NOMO-1 treated with dmso at 0.1 percent for 144 hours (cell line): ENCODE data around the gene CD276.
"Not testable (repeated sequence)": the region's sequence is repeated elsewhere in the genome, so short reads cannot be mapped to it uniquely, and the experiment has no call there.

Experiments used
- DNase-seq: peaks from one replicate; lab custom pipeline; 2025; ENCODE audit not compliant: unreplicated experiment; lab: John Stamatoyannopoulos, UW

Gene CD276

DNA sequence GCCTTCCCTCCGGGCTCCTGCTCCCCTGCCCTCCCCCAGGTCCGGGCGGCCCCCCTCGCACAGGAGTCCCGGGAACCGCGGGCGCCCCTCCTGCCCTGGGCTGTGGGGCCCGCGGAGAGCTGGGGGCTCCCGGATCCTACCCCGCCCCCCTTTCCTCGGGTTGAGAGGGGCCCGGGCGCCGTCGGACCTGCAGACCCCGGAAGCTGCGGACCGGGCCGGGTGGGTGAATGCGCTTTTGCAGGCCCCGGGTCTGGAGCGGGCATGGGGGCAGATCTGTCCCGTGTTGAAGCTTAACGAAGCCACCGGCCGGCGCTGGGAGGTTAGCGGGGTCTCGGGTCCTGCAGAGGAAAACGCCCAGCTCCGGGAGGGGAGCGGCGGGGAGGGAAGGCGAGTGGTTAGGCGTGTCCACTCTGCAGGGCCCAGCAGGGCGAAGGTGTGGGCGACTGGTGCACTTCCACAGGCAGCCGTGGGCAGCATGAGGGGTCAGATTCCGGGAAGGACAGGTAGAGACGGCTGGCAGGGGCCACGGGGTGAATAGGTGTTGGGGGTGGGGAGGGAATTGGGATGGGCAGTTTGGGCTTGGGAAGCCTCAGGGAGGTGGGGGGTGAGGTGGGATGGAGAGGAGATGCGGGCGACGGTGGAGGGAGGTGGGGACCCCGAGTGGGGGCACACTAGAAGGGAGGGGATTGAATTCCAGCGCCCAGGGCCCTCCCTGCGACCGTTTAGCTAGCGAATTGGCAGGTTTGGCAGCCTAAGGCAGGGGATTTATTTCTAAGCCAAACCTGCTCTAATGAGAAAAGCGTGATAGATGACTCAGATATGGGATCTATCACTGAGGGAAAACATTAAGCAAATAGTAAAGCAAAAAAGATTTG lies 635 bp downstream of the CD276 start:
- no peak for DNase-seq

DNA sequence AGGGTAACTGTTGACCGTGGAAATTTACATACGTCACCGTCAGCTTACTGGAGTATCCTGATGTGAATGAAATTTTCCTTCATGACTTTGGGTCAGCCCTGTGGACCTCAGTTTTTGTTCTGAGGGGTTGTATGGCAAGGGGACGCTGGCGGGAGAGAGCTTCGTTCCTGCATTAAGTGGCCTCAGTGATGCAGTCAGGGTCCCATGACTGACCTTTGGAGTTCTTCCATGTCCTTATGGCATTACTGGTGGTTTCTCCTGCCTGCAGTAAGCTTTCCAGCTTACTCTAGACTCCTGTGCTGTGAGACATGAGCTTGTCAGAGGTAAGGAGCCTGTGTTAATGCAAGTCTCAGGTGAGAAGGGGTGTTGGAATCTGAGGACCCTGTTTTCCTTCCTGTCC lies 1.8 kb downstream of the CD276 start:
- no peak for DNase-seq

DNA sequence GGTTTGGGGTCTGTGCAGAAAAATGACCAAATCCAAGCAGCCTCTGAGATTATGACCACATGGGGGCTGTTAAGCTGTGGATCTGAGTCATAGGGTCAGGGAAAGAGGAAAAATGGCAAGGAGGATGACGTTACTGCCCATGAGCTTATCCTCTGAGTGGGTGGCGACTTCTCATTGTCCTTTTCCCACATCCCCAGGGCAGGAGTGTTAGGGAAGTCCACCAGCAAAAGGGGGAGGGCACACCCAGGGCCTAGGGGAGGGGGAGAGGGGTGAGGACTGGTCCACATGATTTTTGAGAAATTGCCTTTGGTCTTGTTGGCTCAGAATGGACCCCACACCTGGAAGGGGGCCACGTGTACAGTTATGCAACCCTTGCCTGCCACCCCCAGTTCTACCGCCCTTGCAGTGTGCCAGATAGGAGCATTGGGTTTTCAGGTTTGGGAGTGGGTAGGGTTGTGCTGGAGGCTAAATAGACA lies 2.6 kb downstream of the CD276 start:
- no peak for DNase-seq

DNA sequence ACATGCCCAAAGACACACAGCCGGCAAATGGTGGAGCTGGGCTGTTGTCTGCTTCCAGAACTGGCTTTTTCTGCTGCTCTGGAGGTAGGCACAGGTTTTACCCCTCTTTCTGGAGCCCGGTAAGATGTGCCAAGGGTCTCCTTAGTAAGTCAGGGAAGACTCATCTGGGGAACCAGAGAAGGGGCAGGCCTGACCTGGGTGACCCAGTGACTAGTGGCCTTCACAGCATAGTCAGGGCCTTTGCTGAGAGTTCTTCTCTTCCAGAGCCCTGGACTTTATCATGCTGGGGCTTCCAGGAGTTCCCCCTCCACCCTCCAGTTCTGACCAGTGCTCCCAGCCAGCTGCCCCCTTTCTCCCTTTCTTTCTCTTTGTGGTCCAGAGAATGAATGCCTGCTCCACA lies 3.2 kb downstream of the CD276 start:
- DNase-seq, result no peak

DNA sequence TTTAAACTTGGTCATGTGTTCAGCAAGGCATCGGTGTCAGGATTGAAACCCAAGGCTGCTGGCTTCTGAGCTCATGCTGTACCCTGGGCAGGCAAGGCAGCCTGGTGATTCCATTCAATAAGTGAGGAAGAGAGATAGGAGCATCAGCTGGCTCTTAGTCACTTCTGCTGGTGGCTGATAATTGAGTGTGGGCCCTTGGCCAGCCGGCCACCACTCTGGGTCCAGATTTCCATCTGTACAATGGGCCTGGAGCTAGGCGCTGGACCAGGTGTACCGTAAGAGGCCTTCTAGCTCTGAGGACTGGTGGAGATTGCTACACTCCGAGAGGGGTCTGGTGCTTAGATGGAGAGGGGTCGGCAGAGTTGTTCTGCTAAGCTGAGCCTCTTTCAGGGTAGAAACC lies 4.3 kb downstream of the CD276 start:
- no peak for DNase-seq

DNA sequence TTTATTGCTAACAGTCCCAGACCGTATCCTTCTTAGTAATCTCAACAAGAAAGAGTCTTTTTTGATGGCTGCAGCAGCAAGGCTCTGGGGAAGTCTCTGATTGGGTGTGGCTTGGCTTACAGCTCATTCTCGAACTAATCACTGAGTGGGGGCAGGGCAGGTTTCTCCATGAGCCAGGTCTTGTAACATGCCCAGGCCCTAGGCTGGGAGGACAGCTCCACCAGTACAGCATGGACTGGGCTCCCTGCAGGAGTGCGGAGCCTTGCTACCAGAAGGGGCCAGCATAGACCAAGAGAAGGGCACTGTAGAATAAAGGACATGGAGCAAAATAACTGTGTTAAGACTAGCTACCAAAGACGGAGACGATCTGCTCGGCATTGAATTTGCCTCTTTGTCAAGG lies 7.2 kb downstream of the CD276 start:
- no peak for DNase-seq

DNA sequence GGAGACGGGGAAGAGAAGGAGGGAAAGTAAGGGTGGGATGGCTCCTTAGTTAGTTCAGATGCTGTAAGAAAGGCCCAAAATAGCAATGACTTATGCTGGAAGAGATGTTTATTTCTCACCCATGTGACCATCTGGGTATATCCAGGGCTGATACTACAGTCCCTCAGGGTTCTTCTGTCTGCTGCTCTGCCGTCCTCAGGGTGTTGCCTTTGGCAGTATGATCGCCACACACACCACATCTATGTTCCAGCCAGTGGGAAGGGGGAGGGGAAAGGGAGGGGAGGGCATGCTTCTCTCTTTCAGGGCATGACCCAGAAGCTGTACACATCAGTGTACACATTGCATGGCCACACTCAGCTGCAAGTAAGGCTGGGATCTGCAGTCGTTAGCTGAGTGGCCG lies 10.2 kb downstream of the CD276 start:
- DNase-seq, result no peak

DNA sequence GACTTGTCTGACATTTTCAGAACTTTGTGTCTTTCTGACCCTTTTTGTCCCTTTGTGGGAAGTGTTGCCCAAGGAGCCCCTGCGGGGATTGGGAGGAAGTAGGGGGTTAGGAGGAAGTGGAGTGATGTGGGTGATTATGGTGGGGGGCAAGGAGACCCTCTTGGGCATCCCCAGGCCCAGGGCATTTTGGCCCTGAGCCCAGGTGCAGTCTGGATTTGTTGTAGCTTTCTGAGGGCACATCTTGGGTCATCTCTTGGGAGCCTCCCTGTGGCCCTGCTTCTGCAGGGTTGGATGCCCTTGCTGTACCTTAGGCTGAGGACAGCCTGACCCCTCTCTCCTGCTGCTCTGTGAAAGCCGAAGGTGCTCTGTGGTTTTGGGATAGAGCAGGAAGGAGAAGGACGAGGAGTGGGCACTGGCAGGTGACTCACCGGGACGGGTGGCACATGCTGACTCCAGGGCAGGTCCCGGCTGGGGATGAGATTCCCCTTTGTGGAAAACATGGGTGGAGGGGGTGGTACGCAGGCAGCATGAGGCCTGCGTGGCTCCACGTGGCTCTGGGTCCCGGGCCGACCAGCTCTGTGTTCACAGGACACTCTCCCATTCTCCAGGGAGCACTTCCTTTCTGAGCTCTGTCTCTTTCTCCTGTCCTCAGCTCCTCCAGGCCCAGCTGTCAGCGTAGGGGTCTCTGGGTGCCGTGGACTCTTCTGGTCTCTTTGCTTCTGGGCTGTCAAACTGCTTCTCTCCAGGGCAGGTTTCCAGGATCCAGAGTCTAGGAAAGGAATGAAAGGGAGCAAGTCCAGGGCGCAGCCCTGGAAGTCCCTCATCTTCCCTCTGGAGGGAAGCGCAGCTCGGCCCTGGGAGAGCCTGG lies 11.8 kb downstream of the CD276 start:
- no peak for DNase-seq

DNA sequence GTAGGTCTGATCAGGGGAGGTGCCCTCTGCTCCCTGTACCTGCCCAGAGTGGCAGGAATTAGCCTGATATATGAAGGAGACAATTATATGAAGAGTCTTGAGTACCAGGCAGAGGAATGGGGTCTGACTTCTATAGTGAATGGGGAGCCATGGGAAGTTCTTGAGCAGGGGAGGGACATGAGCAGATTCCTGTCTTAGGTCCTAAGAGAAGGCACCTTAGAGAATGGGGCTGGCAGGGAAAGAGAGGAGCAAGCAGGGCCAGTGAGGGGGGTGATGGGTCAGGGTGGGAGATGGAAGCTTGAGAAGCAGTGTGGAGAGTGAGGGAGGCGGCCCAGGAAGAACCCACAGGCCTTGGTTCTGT lies 12.4 kb downstream of the CD276 start:
- no peak for DNase-seq

DNA sequence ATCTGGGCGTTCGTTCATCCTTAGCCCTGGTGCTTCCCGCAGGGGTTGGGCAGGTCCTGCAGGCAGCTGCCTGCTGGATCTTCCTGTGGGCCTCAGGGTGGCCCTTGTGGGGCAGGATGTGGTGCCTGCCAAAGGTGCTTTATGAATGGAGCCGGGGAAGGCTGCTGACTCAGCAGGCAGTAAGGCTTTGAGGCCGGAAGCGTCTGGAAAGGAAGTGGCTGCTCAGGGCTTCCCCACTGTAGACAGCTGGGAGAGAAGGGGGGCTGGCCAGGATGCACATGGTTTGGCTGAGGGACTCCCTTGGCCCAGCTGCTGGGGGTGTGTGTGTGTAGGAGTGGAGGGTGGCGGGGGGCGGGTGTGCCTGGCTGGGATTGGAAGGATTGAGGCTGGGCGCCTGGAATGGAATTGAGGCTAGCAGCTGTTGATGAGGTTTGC lies 12.9 kb downstream of the CD276 start:
- DNase-seq, result peak; percentile 77

DNA sequence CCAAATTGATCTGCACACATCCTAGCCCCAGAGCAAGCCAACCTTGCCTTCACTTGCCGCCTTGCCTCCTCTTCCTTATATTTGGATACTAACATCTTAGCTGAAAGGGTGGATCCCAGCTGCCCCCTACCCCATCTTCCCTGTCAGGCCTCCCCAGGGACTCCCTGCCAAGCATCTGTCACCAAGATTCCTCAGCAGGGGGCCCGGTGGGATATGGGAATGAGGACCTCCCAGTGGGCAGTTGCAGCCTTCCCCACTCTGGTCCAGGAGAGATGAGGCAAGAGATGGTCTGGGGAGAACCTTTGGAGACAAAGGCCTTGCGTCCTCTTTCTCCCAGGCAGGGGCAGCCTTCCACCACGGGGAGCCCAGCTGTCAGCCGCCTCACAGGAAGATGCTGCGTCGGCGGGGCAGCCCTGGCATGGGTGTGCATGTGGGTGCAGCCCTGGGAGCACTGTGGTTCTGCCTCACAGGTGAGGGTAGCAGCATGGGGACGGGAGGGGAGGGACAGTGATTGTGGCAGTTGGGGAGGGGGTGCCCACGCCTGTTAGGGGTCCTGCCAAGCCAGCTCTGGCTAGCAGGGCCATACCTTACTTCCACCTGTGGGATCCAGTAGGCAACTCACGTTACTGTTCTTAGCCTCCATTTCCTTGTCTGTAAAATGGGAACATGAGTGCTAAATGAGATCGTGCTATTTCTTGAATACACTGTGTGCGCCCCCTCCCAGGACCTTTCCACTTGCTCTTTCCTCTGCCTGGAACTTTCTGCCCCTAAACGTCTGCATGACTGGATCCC lies 15.3 kb downstream of the CD276 start:
- no peak for DNase-seq

DNA sequence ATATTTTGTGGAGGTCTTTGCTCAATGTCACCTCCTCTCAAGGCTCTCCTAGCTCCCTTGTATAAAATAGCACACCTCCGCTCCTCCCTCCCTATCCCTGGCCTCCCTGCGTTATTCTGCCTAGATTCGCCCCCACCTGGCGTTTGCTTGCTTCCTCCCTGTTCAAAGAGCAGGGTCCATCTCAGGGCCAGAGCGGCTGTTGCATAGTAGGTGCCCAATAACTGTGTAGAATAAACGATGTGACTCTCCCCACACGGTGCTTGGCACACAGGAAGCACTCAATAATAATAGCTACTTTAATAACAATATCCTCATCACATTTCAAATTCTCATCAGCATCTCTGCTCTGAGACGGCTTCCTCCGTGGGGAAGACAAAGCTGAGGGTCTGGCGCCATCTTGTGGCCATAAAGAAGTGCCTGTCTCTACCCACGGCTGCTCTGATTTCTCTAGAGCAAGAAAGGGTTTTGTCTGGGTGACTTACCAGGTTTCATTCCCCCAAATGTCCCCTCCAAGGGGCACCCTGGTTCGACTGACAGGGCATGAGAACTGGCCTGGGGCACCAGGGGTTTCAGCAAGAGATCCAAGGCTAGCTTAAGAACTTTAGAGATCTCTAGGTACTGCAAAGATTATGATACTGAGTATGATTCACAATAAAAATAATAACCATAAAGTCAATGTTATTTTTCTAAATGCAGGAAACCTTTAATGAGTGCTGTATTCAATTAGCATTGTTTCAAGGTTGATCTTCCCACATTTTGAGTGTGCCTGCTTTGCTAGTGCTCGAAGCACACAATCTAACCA lies 16.1 kb downstream of the CD276 start:
- peak; percentile 52 for DNase-seq

DNA sequence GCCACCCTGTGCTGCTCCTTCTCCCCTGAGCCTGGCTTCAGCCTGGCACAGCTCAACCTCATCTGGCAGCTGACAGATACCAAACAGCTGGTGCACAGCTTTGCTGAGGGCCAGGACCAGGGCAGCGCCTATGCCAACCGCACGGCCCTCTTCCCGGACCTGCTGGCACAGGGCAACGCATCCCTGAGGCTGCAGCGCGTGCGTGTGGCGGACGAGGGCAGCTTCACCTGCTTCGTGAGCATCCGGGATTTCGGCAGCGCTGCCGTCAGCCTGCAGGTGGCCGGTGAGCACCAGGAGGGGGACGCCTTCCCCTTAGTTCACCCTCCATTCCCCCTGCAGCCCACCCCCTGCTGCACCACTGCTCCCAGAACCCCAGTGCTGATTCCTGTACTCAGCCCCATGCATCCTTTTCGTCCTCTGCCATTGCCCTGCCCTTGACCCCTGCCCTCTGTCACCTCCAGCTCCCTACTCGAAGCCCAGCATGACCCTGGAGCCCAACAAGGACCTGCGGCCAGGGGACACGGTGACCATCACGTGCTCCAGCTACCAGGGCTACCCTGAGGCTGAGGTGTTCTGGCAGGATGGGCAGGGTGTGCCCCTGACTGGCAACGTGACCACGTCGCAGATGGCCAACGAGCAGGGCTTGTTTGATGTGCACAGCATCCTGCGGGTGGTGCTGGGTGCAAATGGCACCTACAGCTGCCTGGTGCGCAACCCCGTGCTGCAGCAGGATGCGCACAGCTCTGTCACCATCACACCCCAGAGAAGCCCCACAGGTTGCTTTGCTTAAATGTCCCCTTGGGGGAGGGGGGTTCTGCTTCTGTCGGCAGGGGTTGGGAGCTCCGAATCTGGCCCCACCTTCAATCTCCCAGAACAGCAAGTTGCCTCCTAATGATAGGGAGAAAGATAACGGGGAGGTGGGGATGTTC lies 18.4 kb downstream of the CD276 start:
- DNase-seq, result not testable (repeated sequence)

DNA sequence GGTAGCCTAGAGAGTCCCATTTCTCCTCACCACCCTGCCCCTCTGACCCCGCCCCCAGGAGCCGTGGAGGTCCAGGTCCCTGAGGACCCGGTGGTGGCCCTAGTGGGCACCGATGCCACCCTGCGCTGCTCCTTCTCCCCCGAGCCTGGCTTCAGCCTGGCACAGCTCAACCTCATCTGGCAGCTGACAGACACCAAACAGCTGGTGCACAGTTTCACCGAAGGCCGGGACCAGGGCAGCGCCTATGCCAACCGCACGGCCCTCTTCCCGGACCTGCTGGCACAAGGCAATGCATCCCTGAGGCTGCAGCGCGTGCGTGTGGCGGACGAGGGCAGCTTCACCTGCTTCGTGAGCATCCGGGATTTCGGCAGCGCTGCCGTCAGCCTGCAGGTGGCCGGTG lies 19.4 kb downstream of the CD276 start:
- DNase-seq, result not testable (repeated sequence)

DNA sequence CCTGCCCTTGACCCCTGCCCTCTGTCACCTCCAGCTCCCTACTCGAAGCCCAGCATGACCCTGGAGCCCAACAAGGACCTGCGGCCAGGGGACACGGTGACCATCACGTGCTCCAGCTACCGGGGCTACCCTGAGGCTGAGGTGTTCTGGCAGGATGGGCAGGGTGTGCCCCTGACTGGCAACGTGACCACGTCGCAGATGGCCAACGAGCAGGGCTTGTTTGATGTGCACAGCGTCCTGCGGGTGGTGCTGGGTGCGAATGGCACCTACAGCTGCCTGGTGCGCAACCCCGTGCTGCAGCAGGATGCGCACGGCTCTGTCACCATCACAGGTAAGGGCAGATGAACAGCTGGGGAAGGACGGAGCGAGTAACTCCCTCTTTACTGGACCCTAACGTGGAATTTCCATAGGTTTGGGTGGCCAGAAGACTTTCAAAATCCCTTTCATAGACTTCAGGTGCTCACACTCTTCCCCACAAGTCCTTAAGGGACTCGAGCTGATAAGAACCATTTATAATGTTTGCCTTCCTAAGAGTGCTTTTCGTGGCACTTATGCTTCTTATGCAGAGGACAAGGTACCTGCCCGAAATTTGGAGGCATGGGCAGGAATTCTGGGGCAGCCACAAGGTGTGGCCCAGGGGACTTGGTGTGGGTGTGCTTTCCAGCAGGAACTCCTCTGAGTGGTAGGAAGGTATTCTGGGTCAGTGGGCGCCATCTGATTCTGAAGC lies 20.1 kb downstream of the CD276 start:
- DNase-seq, result not testable (repeated sequence)

DNA sequence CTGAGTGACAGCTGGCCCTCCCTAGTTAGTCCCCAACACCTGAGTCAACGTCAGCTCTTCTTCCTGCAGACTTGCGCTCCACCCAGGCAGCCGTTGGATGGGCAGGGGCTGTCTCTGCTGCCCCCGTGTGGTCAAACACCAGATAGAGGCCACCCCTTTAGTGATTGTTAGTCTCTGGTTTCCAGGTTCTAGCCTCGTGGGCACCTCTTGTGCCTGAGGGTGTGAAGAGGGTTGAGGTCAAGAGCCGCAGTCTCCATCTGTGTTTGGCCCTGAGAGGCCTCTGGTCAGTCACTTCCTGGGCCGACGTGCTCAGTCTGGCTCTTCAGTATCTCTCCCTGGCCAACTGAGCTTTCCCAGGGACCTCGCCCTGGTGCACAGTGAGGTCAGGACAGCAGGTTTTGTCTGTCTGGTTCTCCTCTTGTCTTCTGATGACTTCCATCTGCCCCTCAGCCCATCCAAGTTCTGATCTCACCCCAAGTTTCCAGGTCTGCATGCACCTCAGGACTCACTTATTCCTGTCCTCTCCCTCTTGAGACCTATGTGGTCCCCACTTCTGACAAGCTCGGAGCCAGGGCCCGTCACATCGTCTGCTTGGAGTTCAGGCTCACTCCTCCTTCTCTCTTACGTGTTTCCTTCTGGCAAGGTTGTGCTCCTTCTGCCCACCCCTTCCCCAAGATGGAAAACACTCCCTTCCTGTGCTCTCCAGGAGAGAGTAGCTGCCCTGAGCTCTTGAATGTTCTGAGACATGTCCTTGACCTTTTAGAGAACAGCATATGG lies 20.9 kb downstream of the CD276 start:
- DNase-seq, result peak; percentile 55

DNA sequence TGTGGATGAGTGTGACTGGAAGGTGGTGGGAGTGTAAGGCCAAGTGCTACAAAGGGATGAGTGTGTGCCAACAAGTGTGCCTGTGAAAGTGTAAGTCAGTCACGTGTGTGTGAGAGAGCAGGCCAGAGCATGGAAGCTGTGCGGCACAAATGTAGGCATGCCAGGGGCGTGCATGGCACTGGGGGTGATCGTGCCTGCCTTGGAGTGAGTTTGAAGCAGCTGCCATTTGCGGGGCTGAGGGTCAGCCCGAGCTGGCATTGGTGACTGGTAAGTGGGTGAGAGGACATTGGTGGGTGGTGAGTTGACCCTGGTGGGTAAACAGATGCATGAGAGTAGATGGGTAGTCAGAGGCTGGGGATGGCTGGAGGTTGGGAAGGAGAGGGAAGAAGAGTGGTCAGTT lies 24.5 kb downstream of the CD276 start:
- no peak for DNase-seq

DNA sequence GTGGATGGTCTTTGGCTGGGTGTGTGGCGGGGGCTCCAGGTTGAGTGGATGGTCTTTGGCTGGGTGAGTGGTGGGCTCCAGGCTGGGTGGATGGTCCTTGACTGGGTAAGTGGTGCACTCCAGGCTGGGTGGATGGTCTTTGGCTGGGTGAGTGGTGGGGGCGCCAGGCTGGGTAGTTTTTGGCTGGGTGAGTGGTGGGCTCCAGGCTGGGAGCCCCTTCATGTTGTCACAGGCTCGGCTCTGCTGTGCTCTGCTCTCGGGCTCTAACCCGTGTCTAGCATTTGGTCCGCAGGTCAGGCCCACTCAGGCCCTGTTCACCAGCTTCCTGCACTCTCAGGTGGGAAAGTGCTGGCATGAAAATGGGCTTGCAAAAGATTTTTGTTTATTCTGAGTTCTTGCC lies 25.1 kb downstream of the CD276 start:
- DNase-seq, result no peak
